GM12878 (cell line): ENCODE results near the gene MACROD2. TPM values are rescaled to one million over a fixed set of nuclear protein-coding genes. Genes with fewer than 3 reads are reported as not detected.

Experiments
- ATF3 ChIP-seq: IDR thresholded peaks from 2 replicates; pipeline ENCODE4 v1.6.1; 2011; ENCODE audit warnings: low read depth, mild to moderate bottlenecking, low read length, moderate library complexity, borderline replicate concordance; ENCODE audit errors: extremely low read depth
- BACH1 ChIP-seq: fragments of 450-650 bp; IDR thresholded peaks from 2 replicates; pipeline ENCODE4 v1.6.1; 2017; ENCODE audit warnings: mild to moderate bottlenecking, borderline replicate concordance
- CHD4 ChIP-seq: fragments of 200-600 bp; sonication (generic); IDR thresholded peaks from 2 replicates; pipeline ENCODE4 v1.6.1; 2016; ENCODE audit warnings: mild to moderate bottlenecking
- EP300 ChIP-seq, 2 experiments: fragments of 150-350 bp in 1 of 2; IDR thresholded peaks; 2 replicates each; pipeline ENCODE4 v1.6.1; 2011 to 2012; ENCODE audit warnings: low read depth in 2 of 2, low read length in 2 of 2, borderline replicate concordance in 1 of 2, improper control_type of control experiment in 1 of 2, inconsistent platforms in 1 of 2; ENCODE audit not compliant: control insufficient read depth in 1 of 2
- GABPA ChIP-seq: IDR thresholded peaks from 2 replicates; pipeline ENCODE4 v1.6.1; 2014; ENCODE audit warnings: antibody characterized with exemption, low read depth, mild to moderate bottlenecking, inconsistent platforms
- HDAC6 ChIP-seq: fragments of 200-600 bp; sonication (generic); IDR thresholded peaks from one replicate; pipeline ENCODE4 v1.8.0; 2017; ENCODE audit warnings: antibody characterized with exemption; ENCODE audit not compliant: unreplicated experiment
- KLF5 ChIP-seq: fragments of 450-650 bp; IDR thresholded peaks from 2 replicates; pipeline ENCODE4 v1.6.1; 2014; ENCODE audit warnings: mild to moderate bottlenecking; ENCODE audit not compliant: partially characterized antibody
- MEF2B ChIP-seq: fragments of 450-650 bp; IDR thresholded peaks from 2 replicates; pipeline ENCODE4 v1.6.1; 2018; ENCODE audit warnings: mild to moderate bottlenecking, moderate library complexity; ENCODE audit not compliant: partially characterized antibody, poor library complexity, severe bottlenecking
- MYC ChIP-seq: IDR thresholded peaks from 2 replicates; pipeline ENCODE4 v1.6.1; 2011; ENCODE audit warnings: mild to moderate bottlenecking, low read length, moderate library complexity, inconsistent platforms; ENCODE audit not compliant: insufficient read depth, insufficient replicate concordance, insufficient read length, severe bottlenecking
- NR2C1 ChIP-seq: fragments of 450-650 bp; IDR thresholded peaks from 2 replicates; pipeline ENCODE4 v1.6.1; 2017; ENCODE audit warnings: antibody characterized with exemption, mild to moderate bottlenecking, moderate library complexity
- NR2F1 ChIP-seq: fragments of 450-650 bp; conservative IDR thresholded peaks from 2 replicates; pipeline ENCODE4 v1.6.1; 2017; ENCODE audit warnings: mild to moderate bottlenecking
- PKNOX1 ChIP-seq: fragments of 450-650 bp; IDR thresholded peaks from 2 replicates; pipeline ENCODE4 v1.6.1; 2016; ENCODE audit warnings: mild to moderate bottlenecking
- PML ChIP-seq: IDR thresholded peaks from 2 replicates; pipeline ENCODE4 v1.6.1; 2012; ENCODE audit warnings: low read length, inconsistent platforms
- RBBP5 ChIP-seq: fragments of 200-600 bp; sonication (generic); conservative IDR thresholded peaks from 2 replicates; pipeline ENCODE4 v1.6.1; 2016
- SMAD5 ChIP-seq: IDR thresholded peaks from 2 replicates; pipeline ENCODE4 v1.6.1; 2016; ENCODE audit warnings: antibody characterized with exemption, low read depth
- ZBTB40 ChIP-seq: fragments of 450-650 bp; IDR thresholded peaks from 2 replicates; pipeline ENCODE4 v1.6.1; 2016; ENCODE audit warnings: mild to moderate bottlenecking, moderate library complexity, borderline replicate concordance
- polyA plus RNA-seq, 11 experiments: library from polyadenylated mRNA; depleted of rRNA in 4 of 11; unstranded in 6 of 11; stranded (reverse) in 5 of 11; fragments of >200 nt; fragmentation: Nextera tagmentation in 4 of 11; fragmentation: Illumina TruSeq in 1 of 11; extraction: Ambion mirVana in 4 of 11; extraction: Trizol in 1 of 11; gene quantifications; 1 replicate in 1 of 11; 2 replicates in 10 of 11; pipeline versions ENCODE4 v1.2.1 to v1.2.3, GENCODE V29; 2011 to 2016; ENCODE audit warnings: inconsistent platforms in 2 of 11, missing spikeins in 2 of 11, low read depth in 1 of 11
- total RNA-seq, 4 experiments: library from RNA; depleted of rRNA in 3 of 4; stranded (reverse); fragments of >200 nt in 3 of 4; fragmentation: Illumina TruSeq in 1 of 4; extraction: Trizol in 1 of 4; gene quantifications; 2 replicates each; pipeline versions ENCODE4 v1.2.1 to v1.2.3, GENCODE V29; 2013 to 2021

MACROD2 gene
- total and polyA plus RNA-seq, 10 of the 15 experiments (the other 5 are each of a cell fraction or from before 2014, with no cell fraction given) = 1.1 to 21.5 (median 2.2) TPM

- no peak for TF ChIP-seq ZBTB40
- no peak for TF ChIP-seq GABPA
- TF ChIP-seq MEF2B = no peak
- TF ChIP-seq BACH1 = no peak
- TF ChIP-seq MYC = no peak
- no peak for TF ChIP-seq NR2C1
- TF ChIP-seq NR2F1 = no peak
- no peak for TF ChIP-seq SMAD5
- TF ChIP-seq PKNOX1 = no peak
- TF ChIP-seq CHD4 = no peak
- no peak for TF ChIP-seq HDAC6
- no peak for TF ChIP-seq ATF3
- no peak for TF ChIP-seq KLF5
- no peak for TF ChIP-seq PML
- TF ChIP-seq RBBP5 = no peak
- no peak for TF ChIP-seq EP300 (IDR thresholded peaks at IDR 0.05; ENCODE audit: borderline replicate concordance in 1 of 2, control insufficient read depth in 1 of 2, low read depth in 2 of 2, low read length in 2 of 2)
Observed at GRCh38 chr20:15700147-15700765, 1704.9 kb downstream of the MACROD2 start (continued).
